Measurements from ENCODE around the gene FXYD6.
A peak's percentile ranks its signal among the peaks of the same experiment; 100 is the strongest.

FXYD6 gene

GRCh38 chr11:117887431-117888138 is 11.1 kb upstream of the FXYD6 start:
- no peak overlapping the region for H3K4me3 ChIP-seq
- DNase-seq (ENCODE audit: low spot score): peak; percentile 58
- no peak overlapping the region for H3K27ac ChIP-seq
- no peak for TF ChIP-seq CTCF (IDR thresholded peaks at IDR 0.05)

- no peak for TF ChIP-seq CTCF (IDR thresholded peaks at IDR 0.05)
- peak overlapping the region; percentile 54 for H3K4me3 ChIP-seq
- peak overlapping the region in 1 of 2 donors; percentile 46 for H3K27ac ChIP-seq
- DNase-seq (ENCODE audit: low spot score): peak; percentile 71
Observed at GRCh38 chr11:117885777-117886176, 9.3 kb upstream of the FXYD6 start.

GRCh38 chr11:117884994-117885393 is 8.5 kb upstream of the FXYD6 start:
- no peak for TF ChIP-seq CTCF (IDR thresholded peaks at IDR 0.05)
- peak; percentile 59 for DNase-seq (ENCODE audit: low spot score)
- Histone ChIP-seq H3K27ac (no peak overlapping the region), H3K4me3 (no peak overlapping the region)

GRCh38 chr11:117883063-117883462 is 6.6 kb upstream of the FXYD6 start:
- peak; percentile 14 for DNase-seq (ENCODE audit: low spot score)
- no peak overlapping the region for H3K27ac ChIP-seq
- TF ChIP-seq CTCF (IDR thresholded peaks at IDR 0.05): no peak
- no peak overlapping the region for H3K4me3 ChIP-seq

GRCh38 chr11:117882311-117882905 is 6.0 kb upstream of the FXYD6 start:
- peak; percentile 50 for DNase-seq (ENCODE audit: low spot score)
- no peak overlapping the region for H3K4me3 ChIP-seq
- no peak for TF ChIP-seq CTCF (IDR thresholded peaks at IDR 0.05)
- no peak overlapping the region for H3K27ac ChIP-seq

- H3K27ac ChIP-seq: no peak overlapping the region
- DNase-seq (ENCODE audit: low spot score): peak; percentile 57
- no peak overlapping the region for H3K4me3 ChIP-seq
Observed at GRCh38 chr11:117881217-117881616, 4.8 kb upstream of the FXYD6 start.

More at GRCh38 chr11:117881217-117881616, 4.8 kb upstream of the FXYD6 start:
- TF ChIP-seq CTCF (IDR thresholded peaks at IDR 0.05): no peak
